DMS153 treated with DMSO at 0.1 percent for 48 hours (cell line): ENCODE results near the gene MERTK.
"Not testable (repeated sequence)": the region's sequence is repeated elsewhere in the genome, so short reads cannot be mapped to it uniquely, and the experiment has no call there.

Experiments used
- DNase-seq: peaks from one replicate; lab custom pipeline; 2025; ENCODE audit not compliant: unreplicated experiment; lab: John Stamatoyannopoulos, UW

The MERTK gene

DNA sequence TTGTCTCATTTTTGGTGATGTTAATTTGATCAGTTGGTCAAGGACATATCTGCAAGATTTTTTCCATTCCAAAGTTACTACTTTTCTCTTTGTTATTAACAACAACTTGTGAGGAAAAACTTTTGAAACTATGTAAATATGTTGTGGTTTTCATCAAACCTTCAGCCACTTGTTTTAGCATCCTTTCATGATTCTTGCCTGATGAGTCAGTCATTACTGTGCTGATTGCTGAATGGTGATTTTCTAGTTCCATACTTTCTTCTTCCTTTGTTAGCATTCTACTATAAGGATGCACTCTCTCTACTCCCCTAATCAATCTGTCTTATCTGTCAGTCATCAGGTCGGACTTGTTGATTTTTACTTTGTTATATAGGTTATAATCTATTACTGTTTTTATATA lies 167.6 kb downstream of the MERTK start:
- DNase-seq = no peak

- DNase-seq = not testable (repeated sequence)
Observed at GRCh38 chr2:112069794-112070193, 171.4 kb downstream of the MERTK start.

DNA sequence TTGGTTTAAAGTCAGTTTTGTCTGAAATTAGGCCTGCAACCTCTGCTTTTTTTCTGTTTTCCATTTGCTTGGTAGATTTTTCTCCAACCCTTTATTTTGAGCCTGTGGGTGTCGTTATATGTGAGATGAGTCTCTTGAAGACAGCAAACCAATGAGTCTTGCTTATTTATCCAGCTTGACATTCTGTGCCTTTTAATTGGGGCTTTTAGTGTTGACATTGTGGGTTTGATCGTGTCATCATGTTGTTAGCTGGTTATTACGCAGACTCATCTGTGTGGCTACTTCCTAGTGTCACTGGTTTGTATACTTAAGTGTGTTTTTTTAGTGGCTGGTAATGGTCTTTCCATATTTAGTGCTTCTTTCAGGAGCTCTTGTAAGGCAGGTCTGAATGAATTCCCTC lies 175.5 kb downstream of the MERTK start:
- no peak for DNase-seq

DNA sequence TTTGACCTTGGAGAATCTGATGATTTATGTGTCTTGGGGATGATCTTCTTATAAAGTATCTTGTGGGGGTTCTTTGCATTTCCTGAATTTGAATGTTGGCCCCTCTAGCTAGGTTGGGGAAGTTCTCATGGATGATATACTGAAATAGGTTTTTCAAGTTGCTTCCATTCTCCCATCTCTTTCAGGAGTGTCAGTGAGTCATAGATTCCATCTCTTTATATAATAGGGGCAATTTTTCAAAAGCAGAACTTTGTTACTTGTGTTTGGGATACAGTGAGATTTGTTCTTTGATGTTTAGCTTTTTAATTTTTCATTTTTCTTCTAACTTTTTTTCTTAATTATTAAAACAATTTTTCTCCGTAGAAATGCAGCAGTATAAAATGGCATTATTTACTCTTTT lies 176.1 kb downstream of the MERTK start:
- DNase-seq = no peak

GRCh38 chr2:112075490-112076260 lies 177.3 kb downstream of the MERTK start:
- no peak for DNase-seq

GRCh38 chr2:112077814-112078213 lies 179.4 kb downstream of the MERTK start:
- DNase-seq = no peak
